ENCODE data around the gene LPO. TPM values are rescaled to one million over a fixed set of nuclear protein-coding genes. Genes with fewer than 3 reads are reported as not detected.

The LPO gene
- total RNA-seq, 1 donor from 2014 or later: 0.17 TPM

- Histone ChIP-seq H3K36me3 (ENCODE audit: control insufficient read depth, insufficient read depth, low read length) (no peaks in the 10 kb centered on the region), H3K27me3 (ENCODE audit: control insufficient read depth, insufficient read depth, low read length) (peaks cover 20% of the 10 kb centered on the region), H3K4me3 (ENCODE audit: low read depth, low read length) (no peak overlapping the region)
- TF ChIP-seq CTCF (IDR thresholded peaks at IDR 0.05; ENCODE audit: insufficient read depth, low read length, poor library complexity, severe bottlenecking): no peak
- no peak for DNase-seq (ENCODE audit: low read depth)
Observed at GRCh38 chr17:58283674-58284612, 45.6 kb downstream of the LPO start.

GRCh38 chr17:58284613-58285421 is 46.4 kb downstream of the LPO start:
- H3K36me3 ChIP-seq (ENCODE audit: control insufficient read depth, insufficient read depth, low read length): no peaks in the 10 kb centered on the region
- no peak for DNase-seq (ENCODE audit: low read depth)
- H3K27me3 ChIP-seq (ENCODE audit: control insufficient read depth, insufficient read depth, low read length): peaks cover 11% of the 10 kb centered on the region
- TF ChIP-seq CTCF (IDR thresholded peaks at IDR 0.05; ENCODE audit: insufficient read depth, low read length, poor library complexity, severe bottlenecking): no peak
- no peak overlapping the region for H3K4me3 ChIP-seq (ENCODE audit: low read depth, low read length)

- H3K36me3 ChIP-seq (ENCODE audit: control insufficient read depth, insufficient read depth, low read length): no peaks in the 10 kb centered on the region
- peaks cover 6% of the 10 kb centered on the region for H3K27me3 ChIP-seq (ENCODE audit: control insufficient read depth, insufficient read depth, low read length)
- no peak for TF ChIP-seq CTCF (IDR thresholded peaks at IDR 0.05; ENCODE audit: insufficient read depth, low read length, poor library complexity, severe bottlenecking)
- no peak overlapping the region for H3K4me3 ChIP-seq (ENCODE audit: low read depth, low read length)
- no peak for DNase-seq (ENCODE audit: low read depth)
Observed at GRCh38 chr17:58285422-58285810, 47.0 kb downstream of the LPO start.

- TF ChIP-seq CTCF (IDR thresholded peaks at IDR 0.05; ENCODE audit: insufficient read depth, low read length, poor library complexity, severe bottlenecking): no peak
- no peak for DNase-seq (ENCODE audit: low read depth)
Observed at GRCh38 chr17:58289869-58290268, 51.5 kb downstream of the LPO start.

GRCh38 chr17:58291246-58291645 is 52.9 kb downstream of the LPO start:
- no peaks in the 10 kb centered on the region for H3K27me3 ChIP-seq (ENCODE audit: control insufficient read depth, insufficient read depth, low read length)

More at GRCh38 chr17:58289869-58290268, 51.5 kb downstream of the LPO start:
- Histone ChIP-seq H3K36me3 (ENCODE audit: control insufficient read depth, insufficient read depth, low read length) (no peaks in the 10 kb centered on the region), H3K27me3 (ENCODE audit: control insufficient read depth, insufficient read depth, low read length) (no peaks in the 10 kb centered on the region), H3K4me3 (ENCODE audit: low read depth, low read length) (no peak overlapping the region)

More at GRCh38 chr17:58291246-58291645, 52.9 kb downstream of the LPO start:
- Histone ChIP-seq H3K4me3 (ENCODE audit: low read depth, low read length) (no peak overlapping the region), H3K36me3 (ENCODE audit: control insufficient read depth, insufficient read depth, low read length) (no peaks in the 10 kb centered on the region)
- DNase-seq (ENCODE audit: low read depth): no peak
- TF ChIP-seq CTCF (IDR thresholded peaks at IDR 0.05; ENCODE audit: insufficient read depth, low read length, poor library complexity, severe bottlenecking): no peak

All from kidney epithelial cell (primary cell).